IMR-90 (cell line): ENCODE results near the gene NEURL1B. TPM values are rescaled to one million over a fixed set of nuclear protein-coding genes. Genes with fewer than 3 reads are reported as not detected.
A peak's percentile ranks its signal among the peaks of the same experiment; 100 is the strongest.

Experiments
- ATAC-seq: fragments of 200-7000 bp; cut with Tn5 transposase; 2 replicates; pipeline ENCODE4 v1.9.1; 2020; ENCODE audit warnings: low read depth, mild to moderate bottlenecking, moderate library complexity
- BruUV-seq: library from RNA; stranded (reverse); fragments of 400-500 nt; replicated peaks from 2 replicates; lab custom pipeline; 2021; lab: Mats Ljungman, UMichigan
- CTCF ChIA-PET: fragments of 300-600 bp; formaldehyde crosslinking; extraction: SDS; loops from one replicate; lab custom pipeline; 2021; ENCODE audit warnings: antibody characterized with exemption; lab: Yijun Ruan, JAX
- POLR2A ChIA-PET: fragments of 300-600 bp; sonication (Branson Sonifier 250); formaldehyde crosslinking; loops from one replicate; lab custom pipeline; 2022; ENCODE audit warnings: antibody characterized with exemption; ENCODE audit not compliant: unreplicated experiment; lab: Charles Lee
- DNase-seq: peaks from one replicate; pipeline ENCODE4 v3.0.0; 2013
- H2AFZ ChIP-seq: replicated peaks from 2 replicates; pipeline ENCODE3; 2013; ENCODE audit warnings: low read length, mild to moderate bottlenecking; ENCODE audit not compliant: poor library complexity
- H2AK5ac ChIP-seq: 2 replicates; pipeline ENCODE4 v1.6.1; 2013; ENCODE audit warnings: low read depth, low read length, inconsistent platforms
- H2AK9ac ChIP-seq: replicated peaks from 2 replicates; pipeline ENCODE3; 2013; ENCODE audit warnings: mild to moderate bottlenecking, low read depth, low read length, moderate library complexity; ENCODE audit not compliant: poor library complexity
- H2BK120ac ChIP-seq: 2 replicates; pipeline ENCODE4 v1.6.1; 2013; ENCODE audit warnings: low read depth, low read length, inconsistent platforms
- H2BK15ac ChIP-seq: 3 replicates; pipeline ENCODE4 v1.6.1; 2013; ENCODE audit warnings: low read depth, low read length, inconsistent platforms
- H2BK20ac ChIP-seq: 2 replicates; pipeline ENCODE4 v1.6.1; 2013; ENCODE audit warnings: low read depth, mild to moderate bottlenecking, inconsistent platforms, low read length, moderate library complexity
- H2BK5ac ChIP-seq: 2 replicates; pipeline ENCODE4 v1.6.1; 2013; ENCODE audit warnings: mild to moderate bottlenecking, low read depth, low read length, inconsistent platforms; ENCODE audit not compliant: poor library complexity, severe bottlenecking
- H3K14ac ChIP-seq: replicated peaks from 2 replicates; pipeline ENCODE4 v1.6.1; 2013; ENCODE audit warnings: low read depth, low read length, inconsistent platforms
- H3K18ac ChIP-seq: 2 replicates; pipeline ENCODE4 v1.6.1; 2013; ENCODE audit warnings: low read depth, low read length, control low read depth
- H3K23ac ChIP-seq: 2 replicates; pipeline ENCODE4 v1.6.1; 2013; ENCODE audit warnings: low read depth, low read length, inconsistent platforms
- H3K27ac ChIP-seq: 2 replicates; pipeline ENCODE4 v1.5.1; 2013; ENCODE audit warnings: mild to moderate bottlenecking, control low read depth, low read length; ENCODE audit not compliant: insufficient read depth
- H3K27me3 ChIP-seq: 2 replicates; pipeline ENCODE4 v1.6.1; 2013; ENCODE audit warnings: low read length; ENCODE audit not compliant: control insufficient read depth, insufficient read depth
- H3K36me3 ChIP-seq: 2 replicates; pipeline ENCODE4 v1.6.1; 2013; ENCODE audit warnings: low read length, mixed read lengths; ENCODE audit not compliant: control insufficient read depth, insufficient read depth
- H3K4ac ChIP-seq: 2 replicates; pipeline ENCODE4 v1.6.1; 2013; ENCODE audit warnings: low read depth, low read length, inconsistent platforms
- H3K4me1 ChIP-seq: 2 replicates; pipeline ENCODE4 v1.6.1; 2013; ENCODE audit warnings: low read length, mixed read lengths; ENCODE audit not compliant: control insufficient read depth, insufficient read depth
- H3K4me2 ChIP-seq: 2 replicates; pipeline ENCODE4 v1.6.1; 2013; ENCODE audit warnings: low read depth, mild to moderate bottlenecking, control low read depth, low read length, moderate library complexity
- H3K4me3 ChIP-seq: 2 replicates; pipeline ENCODE4 v1.5.1; 2013; ENCODE audit warnings: low read depth, mild to moderate bottlenecking, control low read depth, low read length, moderate library complexity; ENCODE audit not compliant: insufficient read depth
- H3K56ac ChIP-seq: 2 replicates; pipeline ENCODE4 v1.6.1; 2013; ENCODE audit warnings: low read length, inconsistent platforms; ENCODE audit not compliant: insufficient read depth; ENCODE audit errors: extremely low read depth
- H3K79me1 ChIP-seq, 2 experiments: 2 replicates each; pipeline ENCODE4 v1.6.1; 2013; ENCODE audit warnings: low read length in 2 of 2, inconsistent platforms in 1 of 2, low read depth in 1 of 2
- H3K9ac ChIP-seq: 2 replicates; pipeline ENCODE4 v1.6.1; 2013; ENCODE audit warnings: low read depth, low read length, control low read depth
- H3K9me1 ChIP-seq: 2 replicates; pipeline ENCODE4 v1.6.1; 2013; ENCODE audit warnings: low read length, inconsistent platforms; ENCODE audit not compliant: insufficient read depth
- H3K9me3 ChIP-seq: 2 replicates; pipeline ENCODE4 v1.6.1; 2013; ENCODE audit warnings: low read length; ENCODE audit not compliant: control insufficient read depth, insufficient read depth
- H4K20me1 ChIP-seq: 2 replicates; pipeline ENCODE4 v1.6.1; 2013; ENCODE audit warnings: low read length, inconsistent platforms; ENCODE audit not compliant: insufficient read depth
- H4K5ac ChIP-seq: 2 replicates; pipeline ENCODE4 v1.6.1; 2013; ENCODE audit warnings: mild to moderate bottlenecking, low read depth, low read length, control low read depth
- H4K8ac ChIP-seq, 2 experiments: 2 replicates each; pipeline ENCODE4 v1.6.1; 2013; ENCODE audit warnings: low read depth in 2 of 2, low read length in 2 of 2, control low read depth in 1 of 2, inconsistent platforms in 1 of 2
- H4K91ac ChIP-seq: 2 replicates; pipeline ENCODE4 v1.6.1; 2013; ENCODE audit warnings: low read depth, low read length, inconsistent platforms; ENCODE audit not compliant: insufficient read depth
- BHLHE40 ChIP-seq: fragments of 150-350 bp; IDR thresholded peaks from 2 replicates; pipeline ENCODE4 v1.6.1; 2016; ENCODE audit warnings: mild to moderate bottlenecking, low read depth, low read length
- CEBPB ChIP-seq: IDR thresholded peaks from 2 replicates; pipeline ENCODE4 v1.6.1; 2012; ENCODE audit warnings: low read depth, low read length, improper control_type of control experiment
- CTCF ChIP-seq: conservative IDR thresholded peaks from 2 replicates; pipeline ENCODE4 v1.5.1; 2012; ENCODE audit warnings: mild to moderate bottlenecking, low read depth, low read length, improper control_type of control experiment
- ELK1 ChIP-seq: fragments of 150-350 bp; IDR thresholded peaks from 2 replicates; pipeline ENCODE4 v1.6.1; 2016; ENCODE audit warnings: low read depth, mild to moderate bottlenecking, low read length, moderate library complexity, borderline replicate concordance
- FOS ChIP-seq: fragments of 150-350 bp; IDR thresholded peaks from 2 replicates; pipeline ENCODE4 v1.6.1; 2016; ENCODE audit warnings: low read depth, low read length
- MAFK ChIP-seq: IDR thresholded peaks from 2 replicates; pipeline ENCODE4 v1.6.1; 2012; ENCODE audit warnings: low read depth, low read length, improper control_type of control experiment
- MAZ ChIP-seq: IDR thresholded peaks from 2 replicates; pipeline ENCODE4 v1.6.1; 2012; ENCODE audit warnings: low read depth, mild to moderate bottlenecking, low read length, improper control_type of control experiment, moderate library complexity, borderline replicate concordance
- MXI1 ChIP-seq: IDR thresholded peaks from 2 replicates; pipeline ENCODE4 v1.6.1; 2012; ENCODE audit warnings: low read depth, mild to moderate bottlenecking, low read length, moderate library complexity, borderline replicate concordance
- NFE2L2 ChIP-seq: fragments of 150-350 bp; IDR thresholded peaks from 2 replicates; pipeline ENCODE4 v1.6.1; 2016; ENCODE audit warnings: low read depth, mild to moderate bottlenecking, low read length
- POLR2A ChIP-seq: IDR thresholded peaks from 2 replicates; pipeline ENCODE4 v1.6.1; 2012; ENCODE audit warnings: mild to moderate bottlenecking, low read depth, low read length
- RAD21 ChIP-seq: IDR thresholded peaks from 2 replicates; pipeline ENCODE4 v1.6.1; 2012; ENCODE audit warnings: low read length, improper control_type of control experiment
- RCOR1 ChIP-seq: IDR thresholded peaks from 2 replicates; pipeline ENCODE4 v1.6.1; 2012; ENCODE audit warnings: mild to moderate bottlenecking, low read length, improper control_type of control experiment; ENCODE audit not compliant: insufficient replicate concordance
- RFX5 ChIP-seq: IDR thresholded peaks from 2 replicates; pipeline ENCODE4 v1.8.0; 2012; ENCODE audit warnings: low read depth, mild to moderate bottlenecking, low read length, moderate library complexity
- SMC3 ChIP-seq: fragments of 150-350 bp; IDR thresholded peaks from 2 replicates; pipeline ENCODE4 v1.6.1; 2016; ENCODE audit warnings: low read depth, mild to moderate bottlenecking, antibody characterized with exemption, low read length, moderate library complexity
- USF2 ChIP-seq: fragments of 150-350 bp; IDR thresholded peaks from 2 replicates; pipeline ENCODE4 v1.6.1; 2017; ENCODE audit warnings: mild to moderate bottlenecking, antibody characterized with exemption, low read length, low read depth
- WGBS, 2 experiments: methylation state at CpG; one replicate each; pipeline versions ENCODE4 v1.1.5 to v1.1.7; 2013; ENCODE audit warnings: missing lambda C conversion rate in 2 of 2; ENCODE audit not compliant: insufficient read length in 1 of 2; ENCODE audit errors: extremely low coverage in 2 of 2; 5-methylcytosine and 5-hydroxymethylcytosine counted together
- dilution Hi-C: fragments of 300-500 bp; cut with HindIII; formaldehyde crosslinking; loops from one replicate; pipeline ENCODE4 v1.14.3; 2018; ENCODE audit warnings: low sequenced_read_pairs; ENCODE audit not compliant: unreplicated experiment
- in situ Hi-C: fragments of 300-500 bp; cut with MboI; formaldehyde crosslinking; loops from 3 replicates; pipeline ENCODE4 v1.14.3; 2019; ENCODE audit warnings: low sequenced_read_pairs, inconsistent platforms, mixed read lengths
- intact Hi-C: fragments of 100-400 bp; cut with micrococcal nuclease; formaldehyde crosslinking; loops from 2 replicates; pipeline ENCODE4 v1.10.0; 2022
- polyA plus RNA-seq, 3 experiments: library from polyadenylated mRNA; depleted of rRNA; stranded (reverse); fragments of >200 nt; gene quantifications; 2 replicates each; pipeline ENCODE4 v1.2.3, GENCODE V29; 2012; ENCODE audit warnings: low replicate concordance in 1 of 3
- total RNA-seq: library from RNA; depleted of rRNA; stranded (reverse); fragments of >200 nt; gene quantifications from 2 replicates; pipeline ENCODE4 v1.2.3, GENCODE V29; 2012

NEURL1B gene
- total and polyA plus RNA-seq, 2 of the 4 experiments (the other 2 are of a cell fraction) = 1.8 to 2.8 TPM

GRCh38 chr5:172728481-172729241 lies 87.6 kb downstream of the NEURL1B start:
- no peak for DNase-seq
- Histone ChIP-seq H2AK9ac (no peak overlapping the region), H2AK5ac (peak overlapping the region; percentile 48), H3K79me1 (no peaks in the 10 kb centered on the region), H4K20me1 (no peaks in the 10 kb centered on the region), H2BK15ac (no peak overlapping the region), H2BK120ac (no peak overlapping the region), H3K18ac (no peak overlapping the region), H3K9me3 (no peaks in the 10 kb centered on the region), H3K36me3 (no peaks in the 10 kb centered on the region), H3K23ac (no peak overlapping the region), H3K14ac (no peak overlapping the region), H3K56ac (no peak overlapping the region), H3K4me2 (no peak overlapping the region), H3K9me1 (0 out of 2 replicates have a peak, but pooled peaks cover 9% of the 10 kb centered on the region), H3K4me1 (peaks cover 7% of the 10 kb centered on the region), H3K27ac (no peak overlapping the region), H2AFZ (peak overlapping the region; percentile 27), H2BK5ac (no peak overlapping the region), H3K27me3 (peaks cover 5% of the 10 kb centered on the region; the same call in 1 of the 2 replicates), H2BK20ac (no peak overlapping the region), H4K5ac (no peak overlapping the region), H4K8ac (no peak overlapping the region), H3K9ac (no peak overlapping the region), H3K4me3 (no peak overlapping the region), H3K4ac (no peak overlapping the region), H4K91ac (no peak overlapping the region)
- dilution Hi-C loops = no loop called here
- no TSS peak for BruUV-seq
- intact Hi-C loops = no loop called here
- ChIA-PET POLR2A (no interaction called here), CTCF (interaction anchor here (1.4 kb wide), 1 partner anchor 14 kb away, joined by 3 read pairs; no protein-coding TSS in a partner anchor)
- 91% methylated on average over 6 of the region's 10 CpGs; no CpG with 5 or more reads in 1 of the 2 experiments for WGBS, 2 experiments
- in situ Hi-C loops = no loop called here
- no peak for ATAC-seq
- TF ChIP-seq SMC3 (no peak), USF2 (no peak), RAD21 (no peak), NFE2L2 (no peak), BHLHE40 (no peak), CTCF (no peak), ELK1 (no peak), FOS (no peak), MAZ (no peak), POLR2A (no peak), RFX5 (no peak), MXI1 (no peak), RCOR1 (no peak), CEBPB (no peak), MAFK (no peak)
